Right renal cortex interstitium (tissue), 3 donors: ENCODE measurements around the gene LSM10. TPM values are rescaled to one million over a fixed set of nuclear protein-coding genes. Genes with fewer than 3 reads are reported as not detected.

Experiments
- DNase-seq, 3 donors: peaks; one replicate each; pipeline ENCODE4 v3.0.0-alpha.2; 2013; ENCODE audit warnings: low read depth in 3 of 3, low spot score in 2 of 3
- polyA plus RNA-seq, 3 donors: library from polyadenylated mRNA; unstranded; fragments of 120-200 nt; gene quantifications; one replicate each; pipeline ENCODE4 v1.2.1, GENCODE V29; 2013; ENCODE audit not compliant: insufficient read length in 3 of 3

LSM10 gene
- polyA plus RNA-seq, 3 donors = 25.2 to 27.3 (median 27.3) TPM

DNA sequence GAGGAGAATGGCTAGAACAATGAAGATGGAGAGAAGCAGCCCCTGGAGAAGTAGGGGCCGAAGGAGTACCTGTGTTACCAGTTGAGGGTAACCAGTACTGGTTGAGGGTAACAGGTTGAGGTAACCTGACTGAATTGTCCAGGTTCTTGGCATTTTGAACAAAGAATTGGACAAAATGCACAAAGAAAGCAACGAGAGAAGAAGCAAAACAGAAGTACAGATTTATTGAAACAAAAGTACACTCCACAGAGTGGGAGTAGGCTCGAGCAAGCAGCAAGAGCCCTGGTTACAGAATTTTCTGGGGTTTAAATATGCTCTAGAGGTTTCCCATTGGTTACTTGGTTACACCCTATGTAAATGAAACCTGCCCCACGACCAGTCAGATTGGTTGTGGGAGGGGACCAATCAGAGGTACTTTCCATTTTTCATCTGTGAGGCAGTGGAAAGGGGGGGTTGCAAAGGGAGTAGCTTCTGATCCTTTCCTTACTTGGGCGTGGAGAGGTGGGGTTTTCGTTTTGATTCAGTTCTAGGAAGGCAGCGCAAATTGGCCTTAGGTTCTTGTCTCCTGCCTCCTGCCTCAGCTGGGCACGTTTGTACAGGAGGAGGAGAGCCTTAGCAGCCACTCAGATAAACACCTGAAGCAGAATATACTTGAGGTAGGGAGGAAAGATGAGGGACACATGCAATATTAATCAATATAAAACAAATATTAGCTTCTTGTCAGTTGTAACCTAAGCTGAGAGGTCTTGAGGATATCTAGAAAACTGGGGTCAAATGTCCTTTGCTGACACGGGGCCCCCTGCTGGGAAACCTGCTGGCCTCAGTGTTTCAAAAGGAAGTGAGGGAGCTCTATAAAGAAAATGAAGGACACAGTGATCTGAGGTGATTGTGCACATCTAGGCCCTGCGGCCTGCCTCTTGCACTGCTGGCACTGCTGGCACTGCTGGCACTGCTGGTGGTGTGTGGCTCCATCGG, 14.3 kb upstream of the LSM10 start:
- DNase-seq = no peak

DNA sequence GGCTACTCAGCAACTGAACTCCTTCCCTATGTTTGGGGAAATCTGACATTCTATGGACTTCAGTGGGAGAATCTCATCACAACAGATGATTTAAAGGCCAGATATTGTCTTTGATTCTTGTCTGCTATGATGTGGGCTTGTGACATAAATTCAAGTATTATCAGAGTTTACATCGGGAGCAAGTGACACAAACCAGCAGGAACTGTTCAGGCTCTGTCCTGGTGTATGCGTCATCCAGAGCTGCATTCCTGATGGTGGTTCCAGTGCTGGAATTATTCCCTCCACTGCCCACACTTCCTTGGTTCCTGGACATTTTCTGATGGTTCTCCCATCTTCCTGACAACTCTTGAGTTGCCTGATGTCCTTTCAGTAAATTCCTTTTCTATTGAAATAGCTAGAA, 10.8 kb upstream of the LSM10 start:
- no peak for DNase-seq

DNA sequence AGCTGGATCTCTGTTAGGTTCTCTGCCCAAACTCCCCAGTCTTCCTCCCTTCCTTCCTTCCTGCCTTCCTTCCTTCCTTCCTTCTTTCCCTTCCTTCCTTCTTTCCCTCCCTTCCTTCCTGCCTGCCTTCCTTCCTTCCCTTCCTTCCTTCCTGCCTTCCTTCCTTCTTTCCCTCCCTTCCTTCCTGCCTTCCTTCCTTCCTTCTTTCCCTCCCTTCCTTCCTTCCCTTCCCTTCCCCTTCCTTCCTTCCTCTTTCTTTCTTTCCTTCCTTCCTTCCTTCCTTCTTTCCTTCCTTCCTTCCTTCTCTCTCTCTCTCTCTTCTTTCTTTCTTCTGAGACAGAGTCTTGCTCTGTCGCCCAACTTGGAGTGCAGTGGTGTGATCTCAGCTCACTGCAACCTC, 8.7 kb upstream of the LSM10 start:
- DNase-seq = no peak

DNA sequence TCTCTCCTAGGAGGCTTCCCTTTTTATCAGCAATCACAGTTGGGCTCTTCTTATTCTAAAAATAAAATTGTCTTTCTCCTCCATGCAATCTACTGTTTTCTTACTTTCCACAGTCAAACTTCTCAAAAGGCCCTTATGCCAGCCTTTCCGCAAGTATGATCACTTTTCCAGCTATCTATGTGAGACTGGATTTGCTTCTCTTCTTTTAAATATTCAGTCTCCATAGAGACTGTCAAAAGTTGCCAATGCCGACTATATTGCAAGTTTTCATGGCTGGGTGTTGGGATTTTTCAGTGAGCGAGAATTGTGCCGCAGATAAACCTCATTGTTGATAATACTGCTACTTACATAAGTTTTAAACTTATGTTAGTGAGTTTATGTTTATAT, 4.8 kb upstream of the LSM10 start:
- no peak for DNase-seq

DNA sequence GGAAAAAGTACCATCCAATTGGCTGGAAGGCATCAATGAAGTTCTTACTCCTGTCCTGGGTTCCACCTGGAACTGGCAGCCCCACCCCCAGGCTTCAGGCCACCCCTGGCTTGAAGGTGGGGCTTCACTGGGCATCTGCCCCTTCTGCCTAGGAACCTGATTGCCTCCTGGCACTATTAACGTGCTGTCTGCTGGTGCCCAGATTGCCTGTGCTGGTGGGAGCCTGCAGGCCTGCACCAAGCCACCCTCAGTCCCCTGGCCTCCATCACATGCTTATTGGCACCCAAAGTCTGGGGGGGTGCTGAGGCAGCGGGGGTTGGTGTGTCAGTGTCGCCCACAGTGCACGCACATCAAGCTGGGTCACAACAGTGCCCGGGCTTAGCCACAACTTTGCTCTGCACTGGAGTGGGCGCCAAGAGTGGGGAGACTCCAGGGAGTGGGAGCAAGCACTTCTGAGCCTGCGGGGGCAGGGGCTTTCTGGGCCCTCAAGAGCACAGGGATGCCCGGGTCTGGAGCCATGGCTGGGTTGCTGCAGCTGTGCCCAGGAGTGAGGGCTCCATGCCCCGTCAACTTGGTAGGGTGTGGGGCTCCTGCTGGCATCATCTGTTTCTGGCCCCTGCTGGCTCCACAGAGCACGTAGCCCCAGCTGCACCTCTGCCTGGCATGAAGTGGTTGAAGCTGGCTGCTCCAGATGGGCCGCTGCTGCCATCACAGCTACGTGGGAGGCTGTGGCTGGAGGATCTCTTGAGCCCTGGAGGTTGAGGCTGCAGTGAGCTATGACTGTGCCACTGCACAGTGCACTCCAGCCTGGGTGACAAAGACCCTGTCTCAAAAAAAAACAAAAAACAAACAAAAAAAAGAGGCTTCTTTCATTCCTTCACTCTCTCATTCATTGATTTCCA, 4.1 kb upstream of the LSM10 start:
- DNase-seq = no peak

DNA sequence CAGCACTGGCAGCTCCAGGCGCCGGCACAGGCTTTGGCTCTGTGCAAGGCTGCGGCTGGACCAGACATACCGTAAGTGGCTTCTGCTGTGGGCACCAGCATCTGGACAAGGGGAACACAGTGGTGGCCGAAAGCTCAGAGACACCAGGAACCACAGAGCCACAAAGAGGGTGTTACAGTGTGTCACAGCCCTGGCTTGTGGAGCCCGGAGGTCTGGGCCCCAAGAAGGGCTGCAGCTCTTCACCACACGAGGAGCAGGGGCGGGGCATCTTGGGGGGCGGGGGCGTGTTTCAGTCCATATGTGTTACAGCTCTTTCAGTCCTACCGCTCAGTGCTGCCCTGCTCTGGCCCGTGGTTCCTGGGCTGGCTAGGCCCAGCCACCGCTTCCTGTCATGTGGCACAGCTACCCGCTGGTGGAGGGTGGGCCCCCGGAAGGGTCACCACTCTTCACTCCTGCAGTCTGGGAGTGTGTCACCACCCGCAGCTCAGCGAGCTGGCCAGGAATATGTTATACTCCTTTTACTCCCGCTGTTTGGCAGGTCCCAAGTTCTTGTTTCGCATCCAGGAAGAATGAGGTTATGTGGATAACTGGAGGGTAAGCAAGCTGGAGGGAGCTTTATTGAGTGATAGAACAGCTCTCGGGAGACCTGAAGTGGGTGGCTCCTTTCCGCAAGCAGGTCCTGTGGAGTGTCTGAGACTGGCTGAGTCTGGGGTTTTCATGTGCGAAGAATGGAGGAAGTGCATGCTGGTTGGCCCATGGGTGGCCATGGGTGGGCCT, 3.3 kb upstream of the LSM10 start:
- DNase-seq = no peak

DNA sequence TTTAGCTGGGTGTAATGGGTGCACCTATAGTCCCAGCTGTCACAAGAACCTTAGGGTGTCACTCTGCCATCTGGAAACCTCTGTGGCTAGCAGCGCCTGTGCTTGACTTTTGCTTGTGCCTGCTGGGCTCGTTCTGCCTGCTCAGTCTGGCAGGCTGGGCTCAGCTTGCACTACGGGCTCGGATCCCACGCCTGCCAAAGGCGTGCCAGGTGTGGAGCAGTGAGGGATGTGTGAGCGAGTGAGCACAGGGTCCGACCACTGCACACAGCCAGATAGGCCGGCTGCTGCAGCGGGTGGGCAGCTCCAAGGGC, 2.8 kb upstream of the LSM10 start:
- no peak for DNase-seq

DNA sequence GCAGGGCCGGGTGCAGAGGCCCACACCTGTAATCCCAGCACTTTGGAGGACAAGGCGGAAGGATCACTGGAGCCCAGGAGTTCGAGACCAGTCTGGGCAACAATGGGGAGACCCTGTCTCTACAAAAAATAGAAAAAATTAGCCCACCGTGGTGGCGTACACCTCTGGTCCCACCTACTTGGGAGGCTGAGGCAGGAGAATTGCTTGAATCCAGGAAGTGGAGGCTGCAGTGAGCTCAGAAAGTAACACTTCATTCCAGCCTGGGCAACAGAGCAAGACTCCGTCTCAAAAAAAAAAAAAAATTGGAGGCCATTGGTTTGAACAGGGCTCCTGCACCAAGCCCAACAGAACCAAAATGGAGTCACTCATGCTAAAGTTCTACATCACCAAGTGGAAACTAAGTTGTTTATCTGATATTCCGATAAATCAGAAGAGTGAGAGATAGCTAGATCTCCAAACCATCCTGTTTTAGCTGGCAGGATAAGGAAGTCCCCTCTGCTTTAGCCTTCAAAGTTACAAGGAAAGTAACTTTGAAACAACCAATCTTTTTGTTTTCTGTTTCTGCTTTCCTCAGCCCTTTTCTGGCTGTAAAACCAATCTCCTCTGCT, 766 bp upstream of the LSM10 start:
- no peak for DNase-seq

DNA sequence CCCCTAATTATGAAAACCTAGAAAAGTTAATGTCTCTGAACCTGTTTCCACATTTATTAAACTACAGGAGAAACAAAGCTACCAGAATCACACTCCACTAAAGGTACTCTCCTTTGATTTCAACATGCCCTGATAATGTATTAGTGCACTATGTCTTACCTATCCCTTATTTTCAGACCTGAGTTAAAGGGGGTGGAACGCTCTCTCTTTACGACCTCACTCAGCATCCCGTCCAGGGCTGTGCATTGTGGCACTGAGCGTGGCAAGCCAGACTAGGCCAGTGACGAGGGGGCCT, 678 bp downstream of the LSM10 start:
- DNase-seq = no peak

DNA sequence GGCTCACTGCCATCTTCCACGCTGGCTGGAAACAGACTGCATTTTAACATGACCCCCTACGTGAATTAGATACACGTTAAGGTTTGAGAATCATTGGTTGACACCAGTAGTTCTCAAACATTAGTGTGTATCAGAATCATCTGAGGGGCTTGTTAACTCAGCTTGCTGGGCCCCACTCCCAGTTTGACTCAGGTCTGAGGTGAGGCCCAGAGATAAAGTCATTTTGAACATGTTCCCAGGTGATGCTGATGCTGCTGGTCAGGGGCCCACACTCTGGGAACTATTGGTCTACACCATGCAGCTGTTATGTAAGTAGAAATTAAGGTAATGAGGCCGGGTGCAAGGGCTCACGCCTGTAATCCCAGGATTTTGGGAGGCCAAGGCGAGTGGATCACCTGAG, 1.3 kb downstream of the LSM10 start:
- no peak for DNase-seq

DNA sequence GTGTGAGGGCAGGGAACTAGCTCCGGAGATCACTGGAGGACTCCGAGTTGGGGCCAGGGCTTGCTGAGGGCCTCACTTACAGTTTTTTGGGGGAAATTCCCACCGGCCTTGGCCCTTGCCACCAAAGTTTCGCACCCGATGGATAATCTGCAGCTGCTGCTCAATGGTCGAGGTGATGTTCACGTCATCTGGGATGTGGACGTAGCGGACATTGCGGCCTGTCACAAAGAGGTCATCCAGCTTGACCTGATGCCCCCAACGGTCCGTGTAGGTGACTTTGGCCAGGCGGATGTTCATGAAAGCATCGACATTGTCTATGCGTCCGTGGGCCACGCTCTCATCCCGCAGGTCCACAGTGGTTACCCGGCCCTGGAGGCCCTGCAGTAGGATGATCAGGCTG, 4.0 kb downstream of the LSM10 start:
- no peak for DNase-seq

DNA sequence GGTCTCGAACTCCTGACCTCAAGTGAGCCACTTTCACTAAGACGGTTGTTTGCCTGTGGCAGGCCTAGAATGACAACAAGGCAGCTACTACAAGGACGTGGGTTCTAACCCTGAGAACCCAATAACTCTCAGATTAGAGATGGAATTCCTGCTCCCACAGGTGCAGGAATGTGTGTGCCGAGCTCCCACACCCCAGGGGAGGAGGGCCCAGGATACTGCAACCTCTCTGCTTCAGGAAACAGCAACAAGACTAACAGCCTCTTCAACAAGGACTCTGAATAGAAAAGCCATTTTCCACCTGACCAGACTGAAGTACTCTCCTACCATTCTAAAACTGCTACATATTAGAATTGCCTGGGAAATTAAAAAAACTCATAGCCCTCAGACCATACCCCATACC, 4.9 kb downstream of the LSM10 start:
- DNase-seq = no peak

DNA sequence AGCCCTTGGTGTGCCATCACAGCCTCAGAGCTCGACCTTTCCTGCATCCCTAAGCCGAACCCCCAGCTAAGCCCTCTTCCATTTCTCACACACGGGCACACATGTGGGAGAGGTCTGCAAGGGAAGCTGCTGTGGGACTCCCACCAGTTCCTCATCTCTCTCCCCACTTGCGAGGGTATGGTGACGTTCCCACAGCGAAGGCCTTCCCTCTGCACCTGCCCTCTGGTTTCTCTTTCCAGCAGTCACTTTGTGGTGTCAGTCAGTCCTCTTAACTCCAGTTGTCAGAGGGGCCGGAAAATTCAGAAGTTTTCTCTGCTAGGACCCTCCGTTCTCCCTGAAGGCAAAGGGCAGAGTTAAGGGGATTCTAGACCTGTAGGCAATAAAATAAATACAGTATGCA, 6.4 kb downstream of the LSM10 start:
- no peak for DNase-seq

DNA sequence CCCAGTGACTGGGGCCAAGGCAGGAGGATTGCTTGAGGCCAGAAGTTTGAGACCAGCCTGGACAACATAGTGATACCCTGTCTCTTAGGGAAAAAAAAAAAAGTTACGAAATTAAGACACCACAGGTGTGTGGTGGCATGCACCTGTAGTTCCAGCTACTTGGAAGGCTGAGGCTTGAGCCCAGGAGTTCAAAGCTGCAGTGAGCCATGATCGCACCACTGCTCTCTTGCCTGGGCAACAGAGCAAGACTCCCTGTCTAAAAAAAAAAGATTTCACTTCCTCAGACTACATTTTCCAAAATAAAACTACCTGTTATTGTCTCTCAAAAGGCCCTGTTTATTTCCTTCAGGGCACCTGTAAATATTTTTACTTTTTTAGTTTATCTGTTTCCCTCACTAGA, 7.3 kb downstream of the LSM10 start:
- no peak for DNase-seq

DNA sequence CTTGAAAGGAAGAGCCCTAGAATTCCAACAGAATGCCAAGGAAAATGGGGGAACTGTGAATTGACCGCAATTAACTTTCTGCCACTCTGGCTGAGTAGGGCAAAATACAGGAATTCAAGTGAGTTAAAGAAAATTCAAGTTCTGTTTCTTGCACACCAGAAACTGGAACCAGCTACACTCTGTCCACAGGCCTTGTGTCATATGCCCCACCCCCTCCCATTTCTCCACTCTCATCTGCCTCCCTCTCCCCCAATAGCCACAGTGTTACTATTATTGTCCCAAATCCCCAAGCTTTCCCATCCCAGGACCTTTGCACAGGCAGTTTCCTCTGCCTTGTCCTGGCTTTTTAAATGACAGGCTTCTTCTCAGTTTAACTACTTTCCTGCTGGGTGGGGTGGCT, 7.7 kb downstream of the LSM10 start:
- no peak for DNase-seq

DNA sequence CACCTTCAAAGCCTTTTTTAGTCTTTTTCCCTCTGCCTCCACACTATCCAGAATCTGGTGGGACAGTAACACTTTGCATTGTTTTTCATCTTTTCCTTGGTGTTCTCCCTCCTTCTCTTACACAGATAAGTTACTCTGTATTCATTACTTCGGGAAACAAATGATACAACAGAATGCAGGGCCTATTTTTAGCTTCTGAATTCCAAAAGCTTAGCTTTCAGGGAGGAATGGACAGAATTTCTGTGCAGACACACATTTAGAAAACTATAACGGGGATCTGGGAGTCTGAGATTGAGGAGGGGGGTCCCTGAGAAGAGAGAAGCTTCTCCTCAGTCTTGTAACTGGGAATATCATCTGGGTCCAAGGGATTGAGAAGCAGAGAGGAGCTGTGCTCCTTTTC, 8.4 kb downstream of the LSM10 start:
- DNase-seq = no peak

DNA sequence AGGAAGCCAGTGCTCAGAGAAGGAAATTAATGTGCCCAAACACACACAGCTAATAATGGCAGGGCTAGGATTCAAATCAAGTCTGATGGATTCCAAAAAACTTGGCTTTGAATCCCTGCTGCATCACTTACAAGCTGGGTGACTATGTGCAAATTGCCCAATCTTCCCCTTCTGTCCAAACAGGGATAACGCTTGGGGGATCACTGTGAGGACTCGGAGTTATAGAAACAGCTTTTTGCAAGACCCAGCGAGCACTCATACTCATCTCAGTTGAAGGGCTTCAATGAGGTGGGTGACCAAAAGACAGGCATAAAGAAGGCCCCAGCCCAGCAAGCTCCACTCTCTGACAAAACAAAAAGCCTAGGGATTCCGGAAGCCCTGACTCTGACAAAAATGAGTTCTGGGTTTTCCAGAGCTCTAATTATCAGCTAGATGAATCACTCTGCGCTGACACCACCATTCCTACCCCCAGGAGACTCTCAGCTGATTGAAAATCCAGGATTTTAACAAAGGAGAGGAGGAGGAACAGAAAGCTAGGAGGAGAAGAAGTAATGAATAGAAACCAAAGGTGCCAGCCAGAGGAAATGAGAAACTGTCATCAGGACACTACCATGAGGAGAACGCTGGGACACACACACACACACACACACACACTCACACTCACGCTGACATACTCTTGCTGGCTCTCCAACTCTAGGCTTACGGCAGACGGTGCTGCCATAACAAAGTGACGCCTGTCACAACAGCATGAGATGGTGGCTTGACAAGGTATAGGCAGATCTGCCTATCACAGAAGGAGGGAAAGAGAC, 10.4 kb downstream of the LSM10 start:
- DNase-seq = no peak

DNA sequence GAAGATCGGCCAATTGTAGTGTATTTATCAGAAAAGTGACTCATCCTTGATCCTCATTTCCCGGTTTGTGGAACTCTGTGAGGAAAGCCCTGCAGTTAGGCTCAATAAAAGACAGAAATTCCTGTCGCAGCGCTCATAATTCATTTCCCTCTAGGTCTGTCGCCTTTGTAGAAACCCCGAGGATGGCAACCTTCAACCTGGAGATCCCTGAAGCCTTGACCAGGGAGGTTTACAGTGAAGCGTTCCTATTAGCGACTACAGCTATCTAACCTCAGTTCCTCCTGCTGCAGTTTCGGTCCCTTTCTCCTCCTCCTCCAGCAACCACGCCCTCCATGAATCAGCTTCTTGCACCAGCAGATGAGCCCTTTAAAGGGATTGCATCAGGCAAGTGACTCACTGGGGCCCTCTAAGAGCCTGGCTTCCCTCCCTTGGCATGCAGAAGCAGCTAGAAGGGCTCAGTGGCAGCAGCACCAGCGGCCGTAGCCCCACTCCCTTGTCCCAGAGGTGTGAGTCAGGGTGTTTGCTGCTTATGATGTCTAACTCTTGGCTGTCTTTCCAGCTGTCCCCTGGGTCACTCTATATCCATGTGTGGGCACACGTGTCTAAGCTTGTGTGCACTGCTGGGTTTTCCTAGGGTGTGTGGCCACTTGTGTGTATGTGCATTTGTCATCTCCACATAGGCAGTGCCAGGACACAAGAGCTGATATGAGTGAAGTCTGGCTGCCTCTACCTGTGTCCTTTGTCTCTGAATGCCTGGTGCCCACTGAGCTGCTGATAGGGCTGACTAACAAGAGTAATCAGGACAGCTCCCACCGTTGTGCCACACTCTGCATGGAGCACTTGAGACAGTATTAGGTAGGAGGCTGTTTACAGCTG, 11.2 kb downstream of the LSM10 start:
- DNase-seq = no peak
